GM23338 (cell line): ENCODE measurements around the gene FOXD1. TPM values are rescaled to one million over a fixed set of nuclear protein-coding genes. Genes with fewer than 3 reads are reported as not detected.
A peak's percentile ranks its signal among the peaks of the same experiment; 100 is the strongest.

ENCODE experiments used
- ATAC-seq: fragments of 200-7000 bp; cut with Tn5 transposase; 3 replicates; pipeline ENCODE4 v1.9.1; 2020
- DNase-seq: peaks from one replicate; pipeline ENCODE4 v3.0.0-alpha.2; 2015; ENCODE audit warnings: low spot score
- H2AFZ ChIP-seq: fragments of 200-600 bp; sonication (generic); 2 replicates; pipeline ENCODE4 v1.8.0; 2016; ENCODE audit warnings: antibody characterized with exemption, mild to moderate bottlenecking, moderate library complexity
- H3F3A ChIP-seq: fragments of 200-600 bp; sonication (generic); replicated peaks from 2 replicates; pipeline ENCODE4 v1.8.0; 2017; ENCODE audit warnings: antibody characterized with exemption, mixed run types, low read depth
- H3K27ac ChIP-seq: fragments of 200-600 bp; sonication (generic); 2 replicates; pipeline ENCODE4 v1.6.1; 2016; ENCODE audit warnings: low read depth
- H3K27me3 ChIP-seq: fragments of 200-600 bp; sonication (generic); 2 replicates; pipeline ENCODE4 v1.8.0; 2016; ENCODE audit warnings: mild to moderate bottlenecking, mixed run types, moderate library complexity; ENCODE audit not compliant: insufficient read depth
- H3K36me3 ChIP-seq: fragments of 200-600 bp; sonication (generic); 2 replicates; pipeline ENCODE4 v1.8.0; 2016; ENCODE audit warnings: mild to moderate bottlenecking; ENCODE audit not compliant: insufficient read depth
- H3K4me1 ChIP-seq: fragments of 200-600 bp; sonication (generic); 2 replicates; pipeline ENCODE4 v1.8.0; 2016; ENCODE audit warnings: mild to moderate bottlenecking, moderate library complexity; ENCODE audit not compliant: insufficient read depth
- H3K4me2 ChIP-seq: fragments of 200-600 bp; sonication (generic); 2 replicates; pipeline ENCODE4 v1.7.1; 2017; ENCODE audit warnings: mixed run types
- H3K4me3 ChIP-seq: fragments of 200-600 bp; sonication (generic); 2 replicates; pipeline ENCODE4 v1.6.1; 2016; ENCODE audit warnings: mixed run types
- H3K79me2 ChIP-seq: fragments of 200-600 bp; sonication (generic); replicated peaks from 2 replicates; pipeline ENCODE4 v1.8.0; 2017; ENCODE audit warnings: mild to moderate bottlenecking; ENCODE audit not compliant: insufficient read depth
- H3K9me2 ChIP-seq: fragments of 200-600 bp; sonication (generic); 2 replicates; pipeline ENCODE4 v1.8.0; 2017; ENCODE audit not compliant: insufficient read depth
- H4K20me1 ChIP-seq: fragments of 200-600 bp; sonication (generic); replicated peaks from 2 replicates; pipeline ENCODE4 v1.8.0; 2017; ENCODE audit warnings: mild to moderate bottlenecking; ENCODE audit not compliant: insufficient read depth
- H3K27ac Mint-ChIP-seq: 2 replicates; pipeline ENCODE4 v1.8.0; 2020; ENCODE audit warnings: inconsistent platforms, mild to moderate bottlenecking, moderate library complexity, mixed read lengths
- H3K27me3 Mint-ChIP-seq: 3 replicates; pipeline ENCODE4 v1.8.0; 2022; ENCODE audit warnings: low read depth, mild to moderate bottlenecking, moderate library complexity, mixed read lengths, inconsistent platforms; ENCODE audit not compliant: insufficient read depth, poor library complexity
- H3K36me3 Mint-ChIP-seq: 3 replicates; pipeline ENCODE4 v1.8.0; 2021; ENCODE audit warnings: low read depth, mild to moderate bottlenecking, inconsistent platforms, moderate library complexity, mixed read lengths
- H3K4me1 Mint-ChIP-seq: 3 replicates; pipeline ENCODE4 v1.8.0; 2020; ENCODE audit warnings: mild to moderate bottlenecking, inconsistent platforms, mixed read lengths
- H3K4me3 Mint-ChIP-seq: 3 replicates; pipeline ENCODE4 v1.8.0; 2021; ENCODE audit warnings: moderate library complexity, mild to moderate bottlenecking, inconsistent platforms, mixed read lengths
- H3K9me3 Mint-ChIP-seq: 3 replicates; pipeline ENCODE4 v1.8.0; 2020; ENCODE audit warnings: moderate library complexity, mild to moderate bottlenecking, inconsistent platforms, mixed read lengths
- CREB1 ChIP-seq: fragments of 250-450 bp; sonication (Bioruptor Pico); IDR thresholded peaks from 2 replicates; pipeline ENCODE4 v1.5.0; 2020; ENCODE audit warnings: low read depth, mild to moderate bottlenecking, moderate library complexity
- EZH2 ChIP-seq: fragments of 200-600 bp; sonication (generic); IDR thresholded peaks from one replicate; pipeline ENCODE4 v1.8.0; 2017; ENCODE audit warnings: antibody characterized with exemption, mild to moderate bottlenecking, low read depth; ENCODE audit not compliant: unreplicated experiment
- EZH2phosphoT487 ChIP-seq: fragments of 200-600 bp; sonication (generic); IDR thresholded peaks from one replicate; pipeline ENCODE4 v1.8.1; 2018; ENCODE audit warnings: antibody characterized with exemption; ENCODE audit not compliant: unreplicated experiment
- JUNB ChIP-seq: IDR thresholded peaks from one replicate; pipeline ENCODE4 v1.6.1; 2016; ENCODE audit warnings: antibody characterized with exemption; ENCODE audit not compliant: unreplicated experiment
- POLR2AphosphoS5 ChIP-seq: IDR thresholded peaks from 2 replicates; pipeline ENCODE4 v1.6.1; 2016; ENCODE audit warnings: antibody characterized with exemption, low read depth
- STAT1 ChIP-seq: IDR thresholded peaks from one replicate; pipeline ENCODE4 v1.6.1; 2016; ENCODE audit warnings: antibody characterized with exemption; ENCODE audit not compliant: unreplicated experiment
- ZNF114 ChIP-seq: fragments of 250-450 bp; sonication (Bioruptor Pico); IDR thresholded peaks from 2 replicates; pipeline ENCODE4 v1.5.0; 2020; ENCODE audit warnings: mild to moderate bottlenecking, moderate library complexity
- ZNF331 ChIP-seq: fragments of 250-450 bp; sonication (Bioruptor Pico); IDR thresholded peaks from 2 replicates; pipeline ENCODE4 v1.5.0; 2020; ENCODE audit warnings: low read depth, mild to moderate bottlenecking, moderate library complexity
- ZNF462 ChIP-seq: fragments of 250-450 bp; sonication (Bioruptor Pico); IDR thresholded peaks from 2 replicates; pipeline ENCODE4 v1.5.0; 2020; ENCODE audit warnings: mild to moderate bottlenecking, moderate library complexity
- polyA plus RNA-seq: library from polyadenylated mRNA; unstranded; fragments of >200 nt; fragmentation: Nextera tagmentation; extraction: Ambion mirVana; gene quantifications from 2 replicates; pipeline ENCODE4 v1.2.1, GENCODE V29; 2016
- total RNA-seq: library from RNA; depleted of rRNA; stranded (reverse); fragments of >200 nt; shearing (Covaris generic); gene quantifications from 2 replicates; pipeline ENCODE4 v1.2.3, GENCODE V29; 2014
- TF ChIP-seq, protein P1 (sequence below), 2 experiments: fragments of 200-600 bp in 1 of 2; sonication (generic) in 1 of 2; conservative IDR thresholded peaks; 2 replicates each; pipeline versions ENCODE4 v1.5.1 to v1.6.1; 2016 to 2017; ENCODE audit warnings: antibody characterized with exemption in 2 of 2, low read depth in 2 of 2, mild to moderate bottlenecking in 2 of 2, moderate library complexity in 1 of 2
- TF ChIP-seq, protein P2 (sequence below): IDR thresholded peaks from one replicate; pipeline ENCODE4 v1.6.1; 2018; ENCODE audit warnings: antibody characterized with exemption; ENCODE audit not compliant: unreplicated experiment

FOXD1 gene
- total and polyA plus RNA-seq, 2 experiments from 2014 or later = 0.42 TPM; not detected in 1

- TF ChIP-seq ZNF462 (CRISPR knock-in tag) (no peak), STAT1 (no peak)
- TF ChIP-seq, protein P1, sequence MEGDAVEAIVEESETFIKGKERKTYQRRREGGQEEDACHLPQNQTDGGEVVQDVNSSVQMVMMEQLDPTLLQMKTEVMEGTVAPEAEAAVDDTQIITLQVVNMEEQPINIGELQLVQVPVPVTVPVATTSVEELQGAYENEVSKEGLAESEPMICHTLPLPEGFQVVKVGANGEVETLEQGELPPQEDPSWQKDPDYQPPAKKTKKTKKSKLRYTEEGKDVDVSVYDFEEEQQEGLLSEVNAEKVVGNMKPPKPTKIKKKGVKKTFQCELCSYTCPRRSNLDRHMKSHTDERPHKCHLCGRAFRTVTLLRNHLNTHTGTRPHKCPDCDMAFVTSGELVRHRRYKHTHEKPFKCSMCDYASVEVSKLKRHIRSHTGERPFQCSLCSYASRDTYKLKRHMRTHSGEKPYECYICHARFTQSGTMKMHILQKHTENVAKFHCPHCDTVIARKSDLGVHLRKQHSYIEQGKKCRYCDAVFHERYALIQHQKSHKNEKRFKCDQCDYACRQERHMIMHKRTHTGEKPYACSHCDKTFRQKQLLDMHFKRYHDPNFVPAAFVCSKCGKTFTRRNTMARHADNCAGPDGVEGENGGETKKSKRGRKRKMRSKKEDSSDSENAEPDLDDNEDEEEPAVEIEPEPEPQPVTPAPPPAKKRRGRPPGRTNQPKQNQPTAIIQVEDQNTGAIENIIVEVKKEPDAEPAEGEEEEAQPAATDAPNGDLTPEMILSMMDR (conservative IDR thresholded peaks at IDR 0.05; ENCODE audit: low read depth in 2 of 2) = no peak
Observed at GRCh38 chr5:73484511-73484910, 35.9 kb upstream of the FOXD1 start (continued).

DNA sequence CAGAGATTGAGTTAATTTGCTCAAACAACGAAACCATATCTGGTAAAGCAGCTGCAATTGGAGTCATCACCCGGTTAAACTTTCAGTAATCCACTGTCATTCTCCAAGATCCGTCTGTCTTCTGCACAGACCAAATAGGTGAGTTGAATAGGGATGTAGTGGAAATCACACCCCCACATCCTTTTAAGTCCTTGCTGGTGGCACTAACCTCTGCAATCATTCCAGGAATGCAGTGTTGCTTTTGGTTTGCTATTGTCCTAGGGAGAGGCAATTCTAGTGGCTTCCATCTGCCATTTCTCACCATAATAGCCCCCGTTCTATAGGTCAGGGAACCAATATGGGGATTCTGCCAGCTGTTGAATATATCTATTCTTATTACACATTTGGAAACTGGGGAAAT is 35.1 kb upstream of the FOXD1 start:
- Histone ChIP-seq H3K4me1 (peaks cover 17% of the 10 kb centered on the region), H3K9me2 (peaks cover 18% of the 10 kb centered on the region), H4K20me1 (no peaks in the 10 kb centered on the region), H3K27me3 (no peaks in the 10 kb centered on the region), H3K79me2 (no peaks in the 10 kb centered on the region), H3K36me3 (no peaks in the 10 kb centered on the region), H2AFZ (no peak overlapping the region), H3K27ac (no peak overlapping the region), H3K4me3 (no peak overlapping the region), H3K4me2 (no peak overlapping the region), H3F3A (peaks cover 5% of the 10 kb centered on the region; the same call in 1 of the 2 replicates)
- DNase-seq (peak; percentile 58), ATAC-seq (no peak)
- peaks cover 6% of the 10 kb centered on the region for H3K27me3 Mint-ChIP-seq
- peaks cover 50% of the 10 kb centered on the region for H3K4me1 Mint-ChIP-seq
- H3K4me3 Mint-ChIP-seq = no peak overlapping the region
- H3K36me3 Mint-ChIP-seq = peaks cover 3% of the 10 kb centered on the region; the same call in 2 of the 3 replicates
- H3K27ac Mint-ChIP-seq = no peak overlapping the region
- no peaks in the 10 kb centered on the region; the same call in 2 of the 3 replicates for H3K9me3 Mint-ChIP-seq
- TF ChIP-seq, protein P2, sequence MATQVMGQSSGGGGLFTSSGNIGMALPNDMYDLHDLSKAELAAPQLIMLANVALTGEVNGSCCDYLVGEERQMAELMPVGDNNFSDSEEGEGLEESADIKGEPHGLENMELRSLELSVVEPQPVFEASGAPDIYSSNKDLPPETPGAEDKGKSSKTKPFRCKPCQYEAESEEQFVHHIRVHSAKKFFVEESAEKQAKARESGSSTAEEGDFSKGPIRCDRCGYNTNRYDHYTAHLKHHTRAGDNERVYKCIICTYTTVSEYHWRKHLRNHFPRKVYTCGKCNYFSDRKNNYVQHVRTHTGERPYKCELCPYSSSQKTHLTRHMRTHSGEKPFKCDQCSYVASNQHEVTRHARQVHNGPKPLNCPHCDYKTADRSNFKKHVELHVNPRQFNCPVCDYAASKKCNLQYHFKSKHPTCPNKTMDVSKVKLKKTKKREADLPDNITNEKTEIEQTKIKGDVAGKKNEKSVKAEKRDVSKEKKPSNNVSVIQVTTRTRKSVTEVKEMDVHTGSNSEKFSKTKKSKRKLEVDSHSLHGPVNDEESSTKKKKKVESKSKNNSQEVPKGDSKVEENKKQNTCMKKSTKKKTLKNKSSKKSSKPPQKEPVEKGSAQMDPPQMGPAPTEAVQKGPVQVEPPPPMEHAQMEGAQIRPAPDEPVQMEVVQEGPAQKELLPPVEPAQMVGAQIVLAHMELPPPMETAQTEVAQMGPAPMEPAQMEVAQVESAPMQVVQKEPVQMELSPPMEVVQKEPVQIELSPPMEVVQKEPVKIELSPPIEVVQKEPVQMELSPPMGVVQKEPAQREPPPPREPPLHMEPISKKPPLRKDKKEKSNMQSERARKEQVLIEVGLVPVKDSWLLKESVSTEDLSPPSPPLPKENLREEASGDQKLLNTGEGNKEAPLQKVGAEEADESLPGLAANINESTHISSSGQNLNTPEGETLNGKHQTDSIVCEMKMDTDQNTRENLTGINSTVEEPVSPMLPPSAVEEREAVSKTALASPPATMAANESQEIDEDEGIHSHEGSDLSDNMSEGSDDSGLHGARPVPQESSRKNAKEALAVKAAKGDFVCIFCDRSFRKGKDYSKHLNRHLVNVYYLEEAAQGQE = no peak
- TF ChIP-seq STAT1 (no peak), JUNB (no peak), POLR2AphosphoS5 (no peak), ZNF114 (CRISPR knock-in tag) (no peak), ZNF331 (CRISPR knock-in tag) (no peak), EZH2 (no peak), EZH2phosphoT487 (no peak), CREB1 (no peak)
- TF ChIP-seq, protein P1 (conservative IDR thresholded peaks at IDR 0.05; ENCODE audit: low read depth in 2 of 2) = no peak
